A673 (cell line): ENCODE results near the gene SKAP1.

Experiments
- CTCF ChIP-seq: fragments of 300-800, 200-600 bp; sonication (generic); conservative IDR thresholded peaks from 2 replicates; pipeline ENCODE4 v1.5.1; 2017; ENCODE audit warnings: low read depth, mild to moderate bottlenecking, antibody characterized with exemption, low read length, moderate library complexity, mixed read lengths
- EZH2 ChIP-seq: fragments of 200-600 bp; sonication (generic); IDR thresholded peaks from 2 replicates; pipeline ENCODE4 v1.6.1; 2017; ENCODE audit warnings: borderline replicate concordance, low read depth, mild to moderate bottlenecking, mixed read lengths, antibody characterized with exemption, low read length; ENCODE audit not compliant: poor library complexity, severe bottlenecking

GRCh38 chr17:48180842-48181629, 249.0 kb downstream of the SKAP1 start:
- TF ChIP-seq CTCF (no peak), EZH2 (no peak)
